Parathyroid adenoma (tissue), 2 donors: ENCODE results near the gene STXBP4.

Experiments
- H2AFZ ChIP-seq: fragments of 300-600 bp; sonication (generic); one replicate; pipeline ENCODE4 v1.7.0; 2017; ENCODE audit warnings: antibody characterized with exemption, mild to moderate bottlenecking
- H3K27ac ChIP-seq: fragments of 300-600 bp; sonication (generic); one replicate; pipeline ENCODE4 v1.7.0; 2017
- H3K27me3 ChIP-seq: fragments of 300-600 bp; sonication (generic); one replicate; pipeline ENCODE4 v1.7.0; 2017; ENCODE audit warnings: low read length; ENCODE audit not compliant: control insufficient read depth, insufficient read depth
- H3K36me3 ChIP-seq: fragments of 300-600 bp; sonication (generic); one replicate; pipeline ENCODE4 v1.7.0; 2017; ENCODE audit warnings: low read length; ENCODE audit not compliant: control insufficient read depth, insufficient read depth
- H3K4me1 ChIP-seq: fragments of 300-600 bp; sonication (generic); one replicate; pipeline ENCODE4 v1.7.0; 2017; ENCODE audit warnings: control low read depth
- H3K4me2 ChIP-seq: fragments of 300-600 bp; sonication (generic); one replicate; pipeline ENCODE4 v1.7.0; 2017; ENCODE audit warnings: low read length
- H3K4me3 ChIP-seq: fragments of 300-600 bp; sonication (generic); one replicate; pipeline ENCODE4 v1.7.0; 2017; ENCODE audit warnings: low read depth, low read length
- H3K79me2 ChIP-seq: fragments of 300-600 bp; sonication (generic); one replicate; pipeline ENCODE4 v1.7.0; 2017; ENCODE audit warnings: control low read depth
- H3K9ac ChIP-seq: fragments of 300-600 bp; sonication (generic); one replicate; pipeline ENCODE4 v1.7.0; 2017; ENCODE audit warnings: mild to moderate bottlenecking
- H3K9me3 ChIP-seq: fragments of 300-600 bp; sonication (generic); one replicate; pipeline ENCODE4 v1.7.0; 2017; ENCODE audit warnings: low read length; ENCODE audit not compliant: control insufficient read depth
- TF ChIP-seq, protein P1 (sequence below): fragments of 300-600 bp; sonication (generic); IDR thresholded peaks from one replicate; pipeline ENCODE4 v1.7.0; 2017; ENCODE audit warnings: antibody characterized with exemption, mild to moderate bottlenecking
- donor health status: primary hyperparathyroidism.

Gene STXBP4

DNA sequence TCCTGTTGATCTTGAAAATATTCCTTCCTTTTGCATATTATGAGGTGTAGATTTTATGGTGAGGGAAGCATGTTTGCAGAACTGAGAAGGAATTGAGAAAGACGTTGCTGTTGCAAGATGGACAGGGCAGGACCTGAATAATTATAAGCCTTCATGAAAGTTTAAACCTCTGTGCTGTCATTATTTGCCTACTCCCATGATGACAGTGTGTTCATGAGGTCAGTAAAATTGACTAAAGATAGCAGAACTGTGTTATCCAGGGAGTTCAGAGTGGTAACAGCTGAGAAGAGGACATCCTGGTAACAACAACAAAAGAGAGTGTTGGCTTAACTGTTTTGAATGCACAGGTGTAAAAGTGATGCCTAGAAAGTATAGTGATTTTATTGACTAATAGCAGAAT is 250.9 kb downstream of the STXBP4 start:
- no peaks in the 10 kb centered on the region for H3K27me3 ChIP-seq
- H3K36me3 ChIP-seq, result no peaks in the 10 kb centered on the region
- H2AFZ ChIP-seq, result no peak overlapping the region
- TF ChIP-seq, protein P1, sequence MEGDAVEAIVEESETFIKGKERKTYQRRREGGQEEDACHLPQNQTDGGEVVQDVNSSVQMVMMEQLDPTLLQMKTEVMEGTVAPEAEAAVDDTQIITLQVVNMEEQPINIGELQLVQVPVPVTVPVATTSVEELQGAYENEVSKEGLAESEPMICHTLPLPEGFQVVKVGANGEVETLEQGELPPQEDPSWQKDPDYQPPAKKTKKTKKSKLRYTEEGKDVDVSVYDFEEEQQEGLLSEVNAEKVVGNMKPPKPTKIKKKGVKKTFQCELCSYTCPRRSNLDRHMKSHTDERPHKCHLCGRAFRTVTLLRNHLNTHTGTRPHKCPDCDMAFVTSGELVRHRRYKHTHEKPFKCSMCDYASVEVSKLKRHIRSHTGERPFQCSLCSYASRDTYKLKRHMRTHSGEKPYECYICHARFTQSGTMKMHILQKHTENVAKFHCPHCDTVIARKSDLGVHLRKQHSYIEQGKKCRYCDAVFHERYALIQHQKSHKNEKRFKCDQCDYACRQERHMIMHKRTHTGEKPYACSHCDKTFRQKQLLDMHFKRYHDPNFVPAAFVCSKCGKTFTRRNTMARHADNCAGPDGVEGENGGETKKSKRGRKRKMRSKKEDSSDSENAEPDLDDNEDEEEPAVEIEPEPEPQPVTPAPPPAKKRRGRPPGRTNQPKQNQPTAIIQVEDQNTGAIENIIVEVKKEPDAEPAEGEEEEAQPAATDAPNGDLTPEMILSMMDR, result no peak
- H3K9me3 ChIP-seq, result no peaks in the 10 kb centered on the region
- no peak overlapping the region for H3K27ac ChIP-seq
- no peaks in the 10 kb centered on the region for H3K79me2 ChIP-seq
- H3K4me1 ChIP-seq, result no peaks in the 10 kb centered on the region
- no peak overlapping the region for H3K4me3 ChIP-seq
- no peak overlapping the region for H3K9ac ChIP-seq
- no peak overlapping the region for H3K4me2 ChIP-seq

GRCh38 chr17:55219934-55220333 is 251.4 kb downstream of the STXBP4 start:
- Histone ChIP-seq H2AFZ (no peak overlapping the region), H3K4me2 (no peak overlapping the region), H3K4me1 (no peaks in the 10 kb centered on the region), H3K9ac (no peak overlapping the region), H3K4me3 (no peak overlapping the region), H3K27ac (no peak overlapping the region), H3K36me3 (no peaks in the 10 kb centered on the region), H3K9me3 (no peaks in the 10 kb centered on the region), H3K27me3 (no peaks in the 10 kb centered on the region), H3K79me2 (no peaks in the 10 kb centered on the region)
- TF ChIP-seq, protein P1, result no peak
